HG03103 (cell line): ENCODE measurements around the gene CFAP65.

ENCODE experiments used
- ATAC-seq: cut with Tn5 transposase; IDR thresholded peaks from one replicate; pipeline ENCODE4 v1.9.1; 2021; ENCODE audit warnings: low read depth; ENCODE audit not compliant: unreplicated experiment

CFAP65 gene

GRCh38 chr2:219018286-219018685, 23.0 kb downstream of the CFAP65 start:
- no peak for ATAC-seq

GRCh38 chr2:219017201-219017931, 23.9 kb downstream of the CFAP65 start:
- no peak for ATAC-seq

- ATAC-seq: no peak
Observed at GRCh38 chr2:219016721-219017120, 24.6 kb downstream of the CFAP65 start.

GRCh38 chr2:219010873-219011272, 30.4 kb downstream of the CFAP65 start:
- no peak for ATAC-seq

- ATAC-seq: no peak
Observed at GRCh38 chr2:219010162-219010756, 31.1 kb downstream of the CFAP65 start.

- no peak for ATAC-seq
Observed at GRCh38 chr2:219009294-219009693, 32.0 kb downstream of the CFAP65 start.

GRCh38 chr2:219003979-219004378, 37.3 kb downstream of the CFAP65 start:
- ATAC-seq: no peak

- ATAC-seq: no peak
Observed at GRCh38 chr2:219003267-219003634, 38.1 kb downstream of the CFAP65 start.

GRCh38 chr2:219002395-219003266, 38.7 kb downstream of the CFAP65 start:
- ATAC-seq: no peak

GRCh38 chr2:219001577-219002394, 39.5 kb downstream of the CFAP65 start:
- no peak for ATAC-seq

GRCh38 chr2:219001100-219001576, 40.2 kb downstream of the CFAP65 start:
- no peak for ATAC-seq

- no peak for ATAC-seq
Observed at GRCh38 chr2:219000569-219000960, 40.8 kb downstream of the CFAP65 start.

GRCh38 chr2:218999881-219000568, 41.3 kb downstream of the CFAP65 start:
- ATAC-seq: no peak

- ATAC-seq: no peak
Observed at GRCh38 chr2:218999021-218999880, 42.1 kb downstream of the CFAP65 start.

GRCh38 chr2:218998414-218999002, 42.8 kb downstream of the CFAP65 start:
- ATAC-seq: no peak

- no peak for ATAC-seq
Observed at GRCh38 chr2:218997731-218998130, 43.6 kb downstream of the CFAP65 start.

GRCh38 chr2:218996937-218997336, 44.4 kb downstream of the CFAP65 start:
- ATAC-seq: no peak

GRCh38 chr2:218995972-218996711, 45.2 kb downstream of the CFAP65 start:
- no peak for ATAC-seq
